Central memory CD8-positive, alpha-beta T cell (primary cell): ENCODE results near the gene SEC61A2.

Experiments used
- ATAC-seq: fragments of 150-1000 bp; cut with Tn5 transposase; replicated peaks from 2 replicates; pipeline ENCODE4 v1.10.0; 2022; ENCODE audit warnings: mild to moderate bottlenecking, moderate FRiP score, moderate number of reproducible peaks; ENCODE audit not compliant: poor library complexity, severe bottlenecking; ENCODE audit errors: extremely low read depth
- DNase-seq, 2 donors: peaks; one replicate each; pipeline ENCODE4 v3.0.0; 2021; ENCODE audit warnings: low spot score in 2 of 2
- H3K27ac Mint-ChIP-seq: one replicate; pipeline ENCODE4 v1.8.0; 2022; ENCODE audit warnings: low read depth, mild to moderate bottlenecking, moderate library complexity, mixed read lengths
- H3K27me3 Mint-ChIP-seq: one replicate; pipeline ENCODE4 v1.8.0; 2022; ENCODE audit warnings: mixed read lengths
- H3K36me3 Mint-ChIP-seq: one replicate; pipeline ENCODE4 v1.8.0; 2022; ENCODE audit warnings: mild to moderate bottlenecking, moderate library complexity, mixed read lengths; ENCODE audit not compliant: insufficient read depth
- H3K4me1 Mint-ChIP-seq: one replicate; pipeline ENCODE4 v1.8.0; 2022; ENCODE audit warnings: mixed read lengths
- H3K4me3 Mint-ChIP-seq: one replicate; pipeline ENCODE4 v1.8.0; 2022; ENCODE audit warnings: mild to moderate bottlenecking, moderate library complexity, mixed read lengths
- H3K9me3 Mint-ChIP-seq: one replicate; pipeline ENCODE4 v1.8.0; 2022; ENCODE audit warnings: mixed read lengths

SEC61A2 gene

DNA sequence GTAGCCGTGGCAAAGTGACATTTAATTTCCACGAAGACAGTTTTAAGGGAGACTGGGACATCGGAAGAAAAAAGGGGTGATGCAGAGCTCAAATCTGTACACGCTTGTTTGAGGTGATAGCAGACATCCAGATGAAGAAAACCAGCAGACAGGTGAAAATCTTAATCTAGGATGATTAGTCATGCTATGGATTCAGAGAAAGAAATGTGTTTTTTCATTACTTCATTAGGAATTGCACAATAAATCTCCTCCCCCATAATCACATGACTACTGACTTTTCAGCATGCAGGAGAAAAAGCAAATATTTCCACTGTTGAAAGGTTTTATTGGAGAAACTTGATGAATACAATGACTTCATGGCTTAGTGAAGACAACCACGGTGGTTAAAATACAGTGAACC, 63.7 kb downstream of the SEC61A2 start:
- H3K9me3 Mint-ChIP-seq: no peaks in the 10 kb centered on the region
- peaks cover 56% of the 10 kb centered on the region for H3K4me1 Mint-ChIP-seq
- no peak for DNase-seq
- H3K27me3 Mint-ChIP-seq: no peaks in the 10 kb centered on the region
- H3K36me3 Mint-ChIP-seq: peaks cover 20% of the 10 kb centered on the region
- ATAC-seq: no peak
- H3K4me3 Mint-ChIP-seq: peak overlapping the region; percentile 15
- peak overlapping the region; percentile 23 for H3K27ac Mint-ChIP-seq

DNA sequence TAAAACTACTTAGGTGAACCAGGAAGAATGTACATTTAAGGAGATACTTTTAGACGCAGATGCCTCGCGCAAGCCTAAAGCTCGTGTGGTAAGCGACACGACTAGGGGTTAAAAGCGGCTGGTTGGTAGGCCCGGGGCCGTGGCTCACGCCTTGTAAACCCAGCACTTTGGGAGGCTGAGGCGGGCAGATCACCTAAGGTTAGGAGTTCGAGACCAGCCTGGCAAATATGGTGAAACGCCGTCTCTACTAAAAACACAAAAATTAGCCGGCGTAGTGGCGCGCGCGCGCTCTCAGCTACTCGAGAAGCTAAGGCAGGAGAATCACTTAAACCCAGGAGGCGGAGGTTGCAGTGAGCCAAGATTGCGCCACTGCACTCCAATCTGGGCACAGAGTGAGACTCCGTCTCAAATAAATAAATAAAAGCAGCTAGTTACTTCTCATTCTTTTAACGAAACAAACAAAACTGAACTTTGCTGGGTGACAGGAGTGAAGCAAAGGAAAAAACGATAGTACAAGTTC, 65.3 kb downstream of the SEC61A2 start:
- H3K36me3 Mint-ChIP-seq: peaks cover 26% of the 10 kb centered on the region
- H3K27me3 Mint-ChIP-seq: no peaks in the 10 kb centered on the region
- peak; percentile 29 for ATAC-seq
- no peaks in the 10 kb centered on the region for H3K9me3 Mint-ChIP-seq
- H3K4me1 Mint-ChIP-seq: peaks cover 50% of the 10 kb centered on the region
- no peak for DNase-seq
- peak overlapping the region; percentile 97 for H3K4me3 Mint-ChIP-seq
- peak overlapping the region; percentile 98 for H3K27ac Mint-ChIP-seq

DNA sequence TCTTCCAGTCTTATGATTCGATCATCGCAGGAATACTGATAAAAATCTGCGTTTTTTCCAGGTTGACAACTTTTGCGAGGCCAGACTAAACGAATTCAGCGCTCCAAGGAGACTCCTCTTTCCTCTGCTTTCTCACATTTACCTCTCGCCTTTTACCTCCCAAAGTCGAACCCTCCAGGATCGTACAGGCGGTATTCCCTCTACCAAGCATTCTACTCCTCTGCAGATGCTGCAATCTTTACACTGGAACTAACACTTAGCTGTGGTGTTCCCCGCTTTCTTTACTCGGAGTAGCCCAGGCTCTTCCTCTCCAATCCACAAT, 65.8 kb downstream of the SEC61A2 start:
- peak; percentile 7 for ATAC-seq
- Mint-ChIP-seq H3K27me3 (no peaks in the 10 kb centered on the region), H3K36me3 (peaks cover 28% of the 10 kb centered on the region), H3K9me3 (no peaks in the 10 kb centered on the region), H3K4me1 (peaks cover 48% of the 10 kb centered on the region), H3K27ac (peak overlapping the region; percentile 98), H3K4me3 (peak overlapping the region; percentile 97)
- no peak for DNase-seq

DNA sequence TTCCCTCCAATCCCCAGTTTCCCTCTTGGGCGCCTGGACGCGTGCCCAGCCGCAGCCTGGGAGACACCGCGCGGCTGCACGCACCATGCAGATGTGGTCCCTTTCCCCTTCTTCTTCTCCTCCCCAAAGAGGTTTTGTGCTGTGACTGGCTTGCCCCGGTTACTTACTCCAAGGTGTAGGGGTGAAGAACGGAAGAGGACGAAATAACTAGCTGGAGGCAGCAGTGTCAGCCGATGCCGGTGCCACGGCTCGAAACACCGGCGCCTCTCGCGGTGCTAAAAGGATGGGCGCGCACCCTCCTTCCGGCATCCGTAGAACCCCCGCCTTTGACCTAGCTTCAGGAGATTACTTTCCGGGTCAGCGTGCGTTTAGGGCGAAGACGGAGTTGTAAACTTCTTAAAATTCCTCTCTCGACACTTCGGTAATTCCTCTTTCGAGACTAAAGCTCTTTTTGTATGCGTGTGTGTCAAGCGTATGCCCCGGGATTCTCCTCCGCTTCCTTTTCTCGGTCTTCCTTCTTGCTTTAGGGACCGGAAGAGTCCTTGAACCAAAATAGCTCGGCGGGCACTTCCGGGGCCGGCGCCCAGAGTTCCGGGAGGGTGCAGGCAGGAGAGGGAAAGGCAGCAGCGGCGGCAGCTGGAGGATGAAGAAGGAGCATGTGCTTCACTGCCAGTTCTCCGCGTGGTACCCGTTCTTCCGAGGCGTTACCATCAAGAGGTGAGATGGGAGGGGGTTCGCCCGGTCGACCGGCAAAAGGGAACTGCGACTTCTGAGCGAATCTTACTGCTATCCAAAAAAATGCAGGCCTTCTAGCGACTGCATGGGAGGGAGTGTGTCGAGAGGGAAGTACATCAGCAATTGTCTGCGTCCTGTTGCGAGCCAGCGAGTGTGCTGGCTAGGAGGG, 66.4 kb downstream of the SEC61A2 start, which contains the start of the genes CDC123 and NUDT5:
TSS of gene CDC123 (plus strand) at position 586 of the 904 bp plus-strand sequence. CDS start at position 644, 58 bp downstream.
TSS of gene NUDT5 (minus strand) at position 289 of the 904 bp plus-strand sequence. CDS start 9,600 bp downstream, outside the sequence.
- H3K36me3 Mint-ChIP-seq: peaks cover 31% of the 10 kb centered on the region
- ATAC-seq: peak; percentile 90
- H3K27me3 Mint-ChIP-seq: no peaks in the 10 kb centered on the region

DNA sequence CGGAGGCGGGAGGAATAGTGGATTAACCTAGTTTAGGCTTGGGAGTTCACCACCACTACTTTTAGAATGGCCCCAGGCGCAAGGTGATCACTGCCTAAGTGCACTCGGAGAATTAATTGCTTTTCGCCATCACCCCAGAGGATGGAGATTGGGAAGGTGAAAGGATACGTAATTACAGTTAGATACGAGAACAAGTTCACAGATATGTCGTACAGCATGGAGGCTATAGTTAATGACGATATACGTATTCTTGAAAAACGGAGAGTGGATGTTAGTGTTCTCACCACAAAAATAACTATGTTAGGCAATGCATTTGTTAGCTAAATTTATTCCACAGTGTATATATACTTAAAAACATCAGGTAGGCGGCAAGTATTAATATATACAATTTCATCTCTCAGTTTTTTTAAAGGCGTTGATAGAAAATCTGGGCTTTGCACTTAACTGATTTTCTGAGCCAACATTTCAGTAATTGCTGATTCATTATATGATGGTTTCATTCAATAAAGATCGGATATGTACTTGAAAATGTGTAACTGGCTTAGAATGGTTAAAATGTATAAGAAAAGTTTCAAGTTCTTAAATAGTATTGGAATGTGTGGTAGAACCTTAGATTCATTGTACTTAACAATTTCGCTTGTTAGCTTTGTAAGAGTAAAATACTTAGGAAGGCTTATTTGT, 67.2 kb downstream of the SEC61A2 start:
- Mint-ChIP-seq H3K27me3 (no peaks in the 10 kb centered on the region), H3K4me3 (peak overlapping the region; percentile 97), H3K9me3 (no peaks in the 10 kb centered on the region), H3K36me3 (peaks cover 35% of the 10 kb centered on the region), H3K4me1 (peaks cover 52% of the 10 kb centered on the region), H3K27ac (peak overlapping the region; percentile 98)
- ATAC-seq: no peak
- no peak for DNase-seq

More for the DNA sequence above, 66.4 kb downstream of the SEC61A2 start, which contains the start of the genes CDC123 and NUDT5:
- Mint-ChIP-seq H3K27ac (peak within 1 kb of the TSS; percentile 98), H3K4me3 (peak within 1 kb of the TSS; percentile 97), H3K9me3 (no peaks in the 10 kb centered on the region), H3K4me1 (peaks cover 44% of the 10 kb centered on the region)
- DNase-seq: peak; percentile 71 to 76

DNA sequence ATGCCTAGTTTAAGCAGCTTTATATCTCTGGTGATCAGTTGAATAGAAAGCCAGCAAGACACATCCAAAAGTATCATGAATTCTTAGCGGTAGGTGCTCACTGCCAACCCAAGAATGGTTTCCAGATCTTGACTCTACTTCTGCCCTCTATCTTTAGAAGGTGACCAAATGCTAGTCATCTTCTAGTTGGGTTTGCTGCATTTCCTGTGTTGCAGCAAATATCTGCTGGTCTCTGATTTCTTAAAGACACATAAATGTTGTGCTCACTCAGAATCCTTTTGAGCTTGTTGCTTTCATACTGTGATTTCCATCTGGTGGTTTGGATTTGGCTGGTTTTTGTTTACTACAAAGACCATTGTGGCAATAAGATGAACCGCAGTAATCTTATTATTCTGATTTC, 68.7 kb downstream of the SEC61A2 start:
- peaks cover 45% of the 10 kb centered on the region for H3K4me1 Mint-ChIP-seq
- no peak for ATAC-seq

DNA sequence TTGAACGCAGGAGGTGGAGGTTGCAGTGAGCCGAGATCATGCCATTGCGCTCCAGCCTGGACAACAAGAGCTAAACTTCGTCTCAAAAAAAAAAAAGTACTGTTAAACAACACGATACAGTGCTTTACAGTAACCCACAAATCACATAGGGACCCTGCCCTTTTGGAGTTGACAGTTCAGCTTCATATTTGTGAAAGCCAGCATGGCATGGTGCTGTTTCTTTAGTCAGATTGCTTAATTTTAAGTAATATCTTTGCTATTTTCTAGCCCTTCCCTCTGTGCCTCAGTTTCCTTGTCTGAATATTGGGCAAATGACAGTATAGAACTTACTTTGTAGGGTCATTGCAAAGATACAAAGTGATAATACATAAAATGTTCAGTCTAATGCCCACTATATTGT, 71.4 kb downstream of the SEC61A2 start:
- Mint-ChIP-seq H3K36me3 (peaks cover 43% of the 10 kb centered on the region), H3K27me3 (no peaks in the 10 kb centered on the region), H3K4me1 (peaks cover 34% of the 10 kb centered on the region), H3K27ac (peak overlapping the region; percentile 36), H3K9me3 (no peaks in the 10 kb centered on the region), H3K4me3 (no peak overlapping the region)
- DNase-seq (no peak), ATAC-seq (no peak)

More for the DNA sequence above, 68.7 kb downstream of the SEC61A2 start:
- Mint-ChIP-seq H3K36me3 (peaks cover 35% of the 10 kb centered on the region), H3K4me3 (no peak overlapping the region), H3K27ac (no peak overlapping the region), H3K9me3 (no peaks in the 10 kb centered on the region), H3K27me3 (no peaks in the 10 kb centered on the region)
- no peak for DNase-seq

DNA sequence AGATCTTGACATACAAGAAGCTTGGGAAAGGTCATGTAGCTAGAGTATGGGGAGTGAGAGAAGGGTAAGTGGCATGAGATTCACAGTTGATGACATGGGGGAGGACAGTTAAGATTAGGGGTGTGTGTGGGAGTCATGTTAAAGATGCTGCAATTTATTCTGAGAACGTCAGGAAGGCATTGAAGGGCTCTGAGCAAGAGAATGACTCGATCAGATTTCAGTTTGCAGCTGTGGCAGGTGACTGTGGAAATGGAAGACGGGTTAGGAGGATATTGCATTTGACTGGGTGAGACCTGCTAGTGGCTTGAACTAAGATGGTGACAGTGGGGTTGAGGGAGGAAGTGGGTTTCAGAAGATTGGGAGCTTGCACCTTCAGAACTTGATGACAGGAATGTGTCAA, 72.1 kb downstream of the SEC61A2 start:
- no peaks in the 10 kb centered on the region for H3K27me3 Mint-ChIP-seq
- no peak for ATAC-seq
- H3K36me3 Mint-ChIP-seq: peaks cover 40% of the 10 kb centered on the region
- DNase-seq: no peak
- peak overlapping the region; percentile 36 for H3K27ac Mint-ChIP-seq
- no peak overlapping the region for H3K4me3 Mint-ChIP-seq
- no peaks in the 10 kb centered on the region for H3K9me3 Mint-ChIP-seq
- peaks cover 28% of the 10 kb centered on the region for H3K4me1 Mint-ChIP-seq

DNA sequence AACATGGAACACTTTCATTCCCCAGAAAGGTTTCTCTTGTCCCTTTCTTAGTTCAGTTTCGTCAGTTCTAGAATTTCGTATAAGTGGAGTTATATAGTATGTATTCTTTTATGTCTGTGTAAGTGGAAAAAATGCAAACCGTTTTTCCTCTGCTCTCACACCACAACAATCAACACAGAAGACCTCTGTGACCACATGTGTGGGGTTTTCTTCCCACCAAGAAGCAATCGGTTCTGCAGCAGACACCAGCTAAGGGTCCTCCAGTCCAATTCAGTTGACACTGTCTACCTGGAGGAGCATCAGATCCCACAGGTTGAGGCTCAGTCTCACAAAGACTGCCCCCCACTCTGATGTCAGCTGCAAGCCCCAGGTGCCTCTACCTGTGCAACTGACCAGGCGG, 72.7 kb downstream of the SEC61A2 start:
- ATAC-seq: no peak
- Mint-ChIP-seq H3K4me3 (no peak overlapping the region), H3K4me1 (peaks cover 28% of the 10 kb centered on the region), H3K9me3 (no peaks in the 10 kb centered on the region), H3K36me3 (peaks cover 46% of the 10 kb centered on the region), H3K27ac (no peak overlapping the region), H3K27me3 (no peaks in the 10 kb centered on the region)
- DNase-seq: no peak

DNA sequence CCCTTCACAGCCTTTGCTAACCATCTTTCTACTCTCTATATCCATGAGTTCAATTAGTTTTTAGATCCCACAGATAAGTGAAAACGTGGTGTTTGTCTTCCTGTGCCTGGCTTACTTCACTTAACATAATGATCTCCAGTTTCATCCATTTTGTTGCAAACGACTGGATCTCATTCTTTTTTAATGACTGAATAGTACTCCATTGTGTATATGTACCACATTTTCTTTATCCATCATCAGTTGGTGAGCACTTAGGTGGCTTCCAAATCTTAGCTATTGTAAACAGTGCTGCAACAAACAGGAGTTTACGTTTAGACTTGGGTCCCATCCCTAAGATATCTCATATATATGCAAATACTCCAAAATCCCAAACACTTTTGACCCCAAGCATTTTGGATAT, 75.6 kb downstream of the SEC61A2 start:
- no peaks in the 10 kb centered on the region for H3K27me3 Mint-ChIP-seq
- peaks cover 53% of the 10 kb centered on the region for H3K36me3 Mint-ChIP-seq

DNA sequence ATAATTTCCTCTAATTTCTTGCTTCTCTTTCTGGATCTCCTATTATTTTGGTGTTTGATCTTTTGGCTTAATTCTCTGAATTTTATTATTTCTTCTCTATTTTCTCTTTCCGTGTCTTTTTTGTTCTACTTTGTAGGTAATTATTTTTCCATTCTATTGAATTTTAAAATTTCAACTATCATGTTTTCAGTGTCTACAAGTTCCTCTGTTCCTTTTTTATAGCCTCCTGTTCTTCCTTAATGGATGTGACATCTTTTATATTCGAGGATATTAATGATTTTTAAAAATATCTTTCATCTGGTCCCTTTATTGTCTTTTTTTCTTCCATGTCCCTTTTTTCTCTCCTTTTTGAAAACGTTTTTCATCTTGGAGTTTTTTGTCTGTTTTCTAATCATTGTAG, 77.6 kb downstream of the SEC61A2 start:
- ATAC-seq (no peak), DNase-seq (no peak)
- Mint-ChIP-seq H3K36me3 (peaks cover 55% of the 10 kb centered on the region), H3K4me3 (no peak overlapping the region), H3K27me3 (no peaks in the 10 kb centered on the region), H3K27ac (peak overlapping the region; percentile 90), H3K9me3 (no peaks in the 10 kb centered on the region), H3K4me1 (peaks cover 37% of the 10 kb centered on the region)

More for the DNA sequence above, 75.6 kb downstream of the SEC61A2 start:
- DNase-seq (no peak), ATAC-seq (no peak)
- Mint-ChIP-seq H3K4me1 (peaks cover 48% of the 10 kb centered on the region), H3K27ac (no peak overlapping the region), H3K9me3 (no peaks in the 10 kb centered on the region), H3K4me3 (no peak overlapping the region)

DNA sequence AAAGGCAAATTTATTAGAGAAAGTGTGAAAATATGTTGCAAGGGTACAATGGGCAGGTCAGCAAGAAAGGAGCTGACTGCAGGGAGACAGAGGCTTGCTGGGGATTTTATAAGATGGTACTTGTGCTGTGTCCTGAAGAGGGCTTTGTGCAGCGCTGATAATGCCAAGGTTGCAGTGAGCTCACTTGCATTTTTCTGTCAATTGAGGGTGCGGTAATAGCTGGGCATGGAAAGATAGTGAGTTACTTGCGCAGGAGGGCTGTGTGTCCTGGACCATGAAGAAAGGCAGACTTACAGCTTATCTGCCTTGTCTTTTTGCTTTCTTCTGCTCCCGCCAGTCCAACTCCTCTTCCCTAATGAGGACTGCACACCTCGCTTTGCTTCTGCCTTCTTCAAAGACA, 79.0 kb downstream of the SEC61A2 start:
- no peak for DNase-seq
- Mint-ChIP-seq H3K9me3 (no peaks in the 10 kb centered on the region), H3K27me3 (no peaks in the 10 kb centered on the region), H3K4me3 (no peak overlapping the region), H3K36me3 (peaks cover 57% of the 10 kb centered on the region), H3K4me1 (peaks cover 31% of the 10 kb centered on the region), H3K27ac (peak overlapping the region; percentile 60)
- ATAC-seq: no peak
